GM23338 (cell line): ENCODE measurements around the gene TM9SF2. TPM values are rescaled to one million over a fixed set of nuclear protein-coding genes. Genes with fewer than 3 reads are reported as not detected.

Experiments used
- ATAC-seq: fragments of 200-7000 bp; cut with Tn5 transposase; 3 replicates; pipeline ENCODE4 v1.9.1; 2020
- DNase-seq: peaks from one replicate; pipeline ENCODE4 v3.0.0-alpha.2; 2015; ENCODE audit warnings: low spot score
- H2AFZ ChIP-seq: fragments of 200-600 bp; sonication (generic); 2 replicates; pipeline ENCODE4 v1.8.0; 2016; ENCODE audit warnings: antibody characterized with exemption, mild to moderate bottlenecking, moderate library complexity
- H3F3A ChIP-seq: fragments of 200-600 bp; sonication (generic); replicated peaks from 2 replicates; pipeline ENCODE4 v1.8.0; 2017; ENCODE audit warnings: antibody characterized with exemption, mixed run types, low read depth
- H3K27ac ChIP-seq: fragments of 200-600 bp; sonication (generic); 2 replicates; pipeline ENCODE4 v1.6.1; 2016; ENCODE audit warnings: low read depth
- H3K27me3 ChIP-seq: fragments of 200-600 bp; sonication (generic); 2 replicates; pipeline ENCODE4 v1.8.0; 2016; ENCODE audit warnings: mild to moderate bottlenecking, mixed run types, moderate library complexity; ENCODE audit not compliant: insufficient read depth
- H3K36me3 ChIP-seq: fragments of 200-600 bp; sonication (generic); 2 replicates; pipeline ENCODE4 v1.8.0; 2016; ENCODE audit warnings: mild to moderate bottlenecking; ENCODE audit not compliant: insufficient read depth
- H3K4me1 ChIP-seq: fragments of 200-600 bp; sonication (generic); 2 replicates; pipeline ENCODE4 v1.8.0; 2016; ENCODE audit warnings: mild to moderate bottlenecking, moderate library complexity; ENCODE audit not compliant: insufficient read depth
- H3K4me2 ChIP-seq: fragments of 200-600 bp; sonication (generic); 2 replicates; pipeline ENCODE4 v1.7.1; 2017; ENCODE audit warnings: mixed run types
- H3K4me3 ChIP-seq: fragments of 200-600 bp; sonication (generic); 2 replicates; pipeline ENCODE4 v1.6.1; 2016; ENCODE audit warnings: mixed run types
- H3K79me2 ChIP-seq: fragments of 200-600 bp; sonication (generic); replicated peaks from 2 replicates; pipeline ENCODE4 v1.8.0; 2017; ENCODE audit warnings: mild to moderate bottlenecking; ENCODE audit not compliant: insufficient read depth
- H3K9me2 ChIP-seq: fragments of 200-600 bp; sonication (generic); 2 replicates; pipeline ENCODE4 v1.8.0; 2017; ENCODE audit not compliant: insufficient read depth
- H4K20me1 ChIP-seq: fragments of 200-600 bp; sonication (generic); replicated peaks from 2 replicates; pipeline ENCODE4 v1.8.0; 2017; ENCODE audit warnings: mild to moderate bottlenecking; ENCODE audit not compliant: insufficient read depth
- H3K27ac Mint-ChIP-seq: 2 replicates; pipeline ENCODE4 v1.8.0; 2020; ENCODE audit warnings: inconsistent platforms, mild to moderate bottlenecking, moderate library complexity, mixed read lengths
- H3K27me3 Mint-ChIP-seq: 3 replicates; pipeline ENCODE4 v1.8.0; 2022; ENCODE audit warnings: low read depth, mild to moderate bottlenecking, moderate library complexity, mixed read lengths, inconsistent platforms; ENCODE audit not compliant: insufficient read depth, poor library complexity
- H3K36me3 Mint-ChIP-seq: 3 replicates; pipeline ENCODE4 v1.8.0; 2021; ENCODE audit warnings: low read depth, mild to moderate bottlenecking, inconsistent platforms, moderate library complexity, mixed read lengths
- H3K4me1 Mint-ChIP-seq: 3 replicates; pipeline ENCODE4 v1.8.0; 2020; ENCODE audit warnings: mild to moderate bottlenecking, inconsistent platforms, mixed read lengths
- H3K4me3 Mint-ChIP-seq: 3 replicates; pipeline ENCODE4 v1.8.0; 2021; ENCODE audit warnings: moderate library complexity, mild to moderate bottlenecking, inconsistent platforms, mixed read lengths
- H3K9me3 Mint-ChIP-seq: 3 replicates; pipeline ENCODE4 v1.8.0; 2020; ENCODE audit warnings: moderate library complexity, mild to moderate bottlenecking, inconsistent platforms, mixed read lengths
- EZH2 ChIP-seq: fragments of 200-600 bp; sonication (generic); IDR thresholded peaks from one replicate; pipeline ENCODE4 v1.8.0; 2017; ENCODE audit warnings: antibody characterized with exemption, mild to moderate bottlenecking, low read depth; ENCODE audit not compliant: unreplicated experiment
- NANOG ChIP-seq: IDR thresholded peaks from 2 replicates; pipeline ENCODE4 v1.6.1; 2016; ENCODE audit warnings: antibody characterized with exemption, borderline replicate concordance
- POLR2AphosphoS5 ChIP-seq: IDR thresholded peaks from 2 replicates; pipeline ENCODE4 v1.6.1; 2016; ENCODE audit warnings: antibody characterized with exemption, low read depth
- ZNF114 ChIP-seq: fragments of 250-450 bp; sonication (Bioruptor Pico); IDR thresholded peaks from 2 replicates; pipeline ENCODE4 v1.5.0; 2020; ENCODE audit warnings: mild to moderate bottlenecking, moderate library complexity
- ZNF331 ChIP-seq: fragments of 250-450 bp; sonication (Bioruptor Pico); IDR thresholded peaks from 2 replicates; pipeline ENCODE4 v1.5.0; 2020; ENCODE audit warnings: low read depth, mild to moderate bottlenecking, moderate library complexity
- polyA plus RNA-seq: library from polyadenylated mRNA; unstranded; fragments of >200 nt; fragmentation: Nextera tagmentation; extraction: Ambion mirVana; gene quantifications from 2 replicates; pipeline ENCODE4 v1.2.1, GENCODE V29; 2016
- total RNA-seq: library from RNA; depleted of rRNA; stranded (reverse); fragments of >200 nt; shearing (Covaris generic); gene quantifications from 2 replicates; pipeline ENCODE4 v1.2.3, GENCODE V29; 2014
- TF ChIP-seq, protein P1 (sequence below): fragments of 250-450 bp; sonication (Bioruptor Pico); IDR thresholded peaks from 2 replicates; pipeline ENCODE4 v1.5.0; 2020; ENCODE audit warnings: mild to moderate bottlenecking, moderate library complexity

The TM9SF2 gene
- total and polyA plus RNA-seq, 2 experiments from 2014 or later: 50.5 to 115 TPM

DNA sequence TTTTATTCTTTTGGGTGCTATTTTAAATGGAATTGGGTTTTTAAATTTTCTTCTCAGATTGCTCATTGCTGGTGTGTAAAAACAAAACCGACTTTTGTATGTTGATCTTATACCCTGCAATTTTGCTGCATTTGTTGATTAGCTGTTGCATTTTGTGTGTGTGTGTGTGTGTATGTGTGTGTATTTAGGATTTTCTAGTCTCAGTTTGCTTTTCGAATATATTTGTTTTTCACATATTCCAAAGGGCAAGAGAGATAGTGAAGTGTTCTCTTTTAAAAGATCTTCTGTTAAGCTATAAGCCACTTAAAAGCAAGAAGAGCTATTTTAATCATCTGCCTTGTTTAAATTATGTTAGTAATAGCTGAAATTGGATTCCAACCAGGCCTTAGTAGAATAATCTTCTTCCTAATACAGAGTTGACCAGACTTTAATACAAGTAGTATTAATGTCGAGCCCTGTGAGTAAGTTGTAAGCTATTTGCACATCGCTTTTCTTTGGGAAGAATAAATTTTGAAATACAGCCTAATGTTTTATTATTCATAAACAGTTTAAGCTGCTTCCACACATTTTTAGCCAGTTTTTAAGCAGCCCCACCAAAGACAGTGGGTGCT, 57.4 kb downstream of the TM9SF2 start (continued):
- TF ChIP-seq, protein P1, sequence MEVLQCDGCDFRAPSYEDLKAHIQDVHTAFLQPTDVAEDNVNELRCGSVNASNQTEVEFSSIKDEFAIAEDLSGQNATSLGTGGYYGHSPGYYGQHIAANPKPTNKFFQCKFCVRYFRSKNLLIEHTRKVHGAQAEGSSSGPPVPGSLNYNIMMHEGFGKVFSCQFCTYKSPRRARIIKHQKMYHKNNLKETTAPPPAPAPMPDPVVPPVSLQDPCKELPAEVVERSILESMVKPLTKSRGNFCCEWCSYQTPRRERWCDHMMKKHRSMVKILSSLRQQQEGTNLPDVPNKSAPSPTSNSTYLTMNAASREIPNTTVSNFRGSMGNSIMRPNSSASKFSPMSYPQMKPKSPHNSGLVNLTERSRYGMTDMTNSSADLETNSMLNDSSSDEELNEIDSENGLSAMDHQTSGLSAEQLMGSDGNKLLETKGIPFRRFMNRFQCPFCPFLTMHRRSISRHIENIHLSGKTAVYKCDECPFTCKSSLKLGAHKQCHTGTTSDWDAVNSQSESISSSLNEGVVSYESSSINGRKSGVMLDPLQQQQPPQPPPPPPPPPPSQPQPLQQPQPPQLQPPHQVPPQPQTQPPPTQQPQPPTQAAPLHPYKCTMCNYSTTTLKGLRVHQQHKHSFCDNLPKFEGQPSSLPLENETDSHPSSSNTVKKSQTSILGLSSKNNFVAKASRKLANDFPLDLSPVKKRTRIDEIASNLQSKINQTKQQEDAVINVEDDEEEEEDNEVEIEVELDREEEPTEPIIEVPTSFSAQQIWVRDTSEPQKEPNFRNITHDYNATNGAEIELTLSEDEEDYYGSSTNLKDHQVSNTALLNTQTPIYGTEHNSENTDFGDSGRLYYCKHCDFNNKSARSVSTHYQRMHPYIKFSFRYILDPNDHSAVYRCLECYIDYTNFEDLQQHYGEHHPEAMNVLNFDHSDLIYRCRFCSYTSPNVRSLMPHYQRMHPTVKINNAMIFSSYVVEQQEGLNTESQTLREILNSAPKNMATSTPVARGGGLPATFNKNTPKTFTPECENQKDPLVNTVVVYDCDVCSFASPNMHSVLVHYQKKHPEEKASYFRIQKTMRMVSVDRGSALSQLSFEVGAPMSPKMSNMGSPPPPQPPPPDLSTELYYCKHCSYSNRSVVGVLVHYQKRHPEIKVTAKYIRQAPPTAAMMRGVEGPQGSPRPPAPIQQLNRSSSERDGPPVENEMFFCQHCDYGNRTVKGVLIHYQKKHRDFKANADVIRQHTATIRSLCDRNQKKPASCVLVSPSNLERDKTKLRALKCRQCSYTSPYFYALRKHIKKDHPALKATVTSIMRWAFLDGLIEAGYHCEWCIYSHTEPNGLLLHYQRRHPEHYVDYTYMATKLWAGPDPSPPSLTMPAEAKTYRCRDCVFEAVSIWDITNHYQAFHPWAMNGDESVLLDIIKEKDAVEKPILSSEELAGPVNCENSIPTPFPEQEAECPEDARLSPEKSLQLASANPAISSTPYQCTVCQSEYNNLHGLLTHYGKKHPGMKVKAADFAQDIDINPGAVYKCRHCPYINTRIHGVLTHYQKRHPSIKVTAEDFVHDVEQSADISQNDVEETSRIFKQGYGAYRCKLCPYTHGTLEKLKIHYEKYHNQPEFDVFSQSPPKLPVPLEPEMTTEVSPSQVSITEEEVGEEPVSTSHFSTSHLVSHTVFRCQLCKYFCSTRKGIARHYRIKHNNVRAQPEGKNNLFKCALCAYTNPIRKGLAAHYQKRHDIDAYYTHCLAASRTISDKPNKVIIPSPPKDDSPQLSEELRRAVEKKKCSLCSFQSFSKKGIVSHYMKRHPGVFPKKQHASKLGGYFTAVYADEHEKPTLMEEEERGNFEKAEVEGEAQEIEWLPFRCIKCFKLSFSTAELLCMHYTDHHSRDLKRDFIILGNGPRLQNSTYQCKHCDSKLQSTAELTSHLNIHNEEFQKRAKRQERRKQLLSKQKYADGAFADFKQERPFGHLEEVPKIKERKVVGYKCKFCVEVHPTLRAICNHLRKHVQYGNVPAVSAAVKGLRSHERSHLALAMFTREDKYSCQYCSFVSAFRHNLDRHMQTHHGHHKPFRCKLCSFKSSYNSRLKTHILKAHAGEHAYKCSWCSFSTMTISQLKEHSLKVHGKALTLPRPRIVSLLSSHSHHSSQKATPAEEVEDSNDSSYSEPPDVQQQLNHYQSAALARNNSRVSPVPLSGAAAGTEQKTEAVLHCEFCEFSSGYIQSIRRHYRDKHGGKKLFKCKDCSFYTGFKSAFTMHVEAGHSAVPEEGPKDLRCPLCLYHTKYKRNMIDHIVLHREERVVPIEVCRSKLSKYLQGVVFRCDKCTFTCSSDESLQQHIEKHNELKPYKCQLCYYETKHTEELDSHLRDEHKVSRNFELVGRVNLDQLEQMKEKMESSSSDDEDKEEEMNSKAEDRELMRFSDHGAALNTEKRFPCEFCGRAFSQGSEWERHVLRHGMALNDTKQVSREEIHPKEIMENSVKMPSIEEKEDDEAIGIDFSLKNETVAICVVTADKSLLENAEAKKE (CRISPR knock-in tag): no peak

DNA sequence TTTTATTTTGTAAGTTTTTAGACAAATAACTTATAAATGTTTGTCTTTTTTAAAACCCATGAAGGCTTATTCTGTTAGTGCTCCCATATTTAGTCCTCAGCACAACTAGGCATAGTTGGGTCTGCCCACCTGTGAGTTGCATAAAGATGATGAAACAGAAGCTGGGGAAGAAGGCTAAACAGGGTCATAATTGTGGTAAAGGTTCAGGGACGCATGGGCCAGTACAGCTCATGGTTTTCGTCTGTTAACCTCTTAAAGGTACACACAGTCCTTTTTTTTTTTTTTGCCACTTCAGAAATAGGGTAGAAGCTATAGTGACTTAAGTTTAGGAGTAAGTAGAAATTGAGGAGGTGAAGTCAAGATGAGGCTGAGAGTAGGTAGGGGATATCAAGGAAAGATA, 58.3 kb downstream of the TM9SF2 start:
- Histone ChIP-seq H3K36me3 (no peaks in the 10 kb centered on the region; the same call in 1 of the 2 replicates), H4K20me1 (no peaks in the 10 kb centered on the region), H3F3A (no peaks in the 10 kb centered on the region), H3K27ac (no peak overlapping the region), H3K79me2 (peaks cover 6% of the 10 kb centered on the region; the same call in 1 of the 2 replicates), H3K9me2 (no peaks in the 10 kb centered on the region), H2AFZ (no peak overlapping the region), H3K4me2 (no peak overlapping the region), H3K27me3 (no peaks in the 10 kb centered on the region), H3K4me1 (no peaks in the 10 kb centered on the region), H3K4me3 (no peak overlapping the region)
- H3K9me3 Mint-ChIP-seq: no peaks in the 10 kb centered on the region
- no peaks in the 10 kb centered on the region; the same call in 2 of the 3 replicates for H3K4me1 Mint-ChIP-seq
- no peak for DNase-seq
- no peak overlapping the region for H3K4me3 Mint-ChIP-seq
- H3K27ac Mint-ChIP-seq: no peak overlapping the region
- H3K27me3 Mint-ChIP-seq: peaks cover 3% of the 10 kb centered on the region
- TF ChIP-seq ZNF114 (CRISPR knock-in tag) (no peak), EZH2 (no peak), POLR2AphosphoS5 (no peak), NANOG (no peak), ZNF331 (CRISPR knock-in tag) (no peak)
- peaks cover 18% of the 10 kb centered on the region; the same call in 2 of the 3 replicates for H3K36me3 Mint-ChIP-seq
- no peak for ATAC-seq
